OCI-LY3 (cell line): ENCODE data around the gene RGS6.

Experiments used
- CTCF ChIP-seq: fragments of 200-600, 300-600 bp; sonication (generic); IDR thresholded peaks from 2 replicates; pipeline ENCODE4 v1.5.1; 2014; ENCODE audit warnings: antibody characterized with exemption, low read length, low read depth
- EZH2phosphoT487 ChIP-seq: fragments of 200-600 bp; shearing (Covaris generic); IDR thresholded peaks from 2 replicates; pipeline ENCODE4 v1.6.1; 2018; ENCODE audit warnings: antibody characterized with exemption, mixed run types, low read depth

GRCh38 chr14:72352012-72352411, 419.8 kb downstream of the RGS6 start:
- TF ChIP-seq CTCF (no peak), EZH2phosphoT487 (no peak)
